ENCODE results near the gene NIM1K. TPM values are rescaled to one million over a fixed set of nuclear protein-coding genes. Genes with fewer than 3 reads are reported as not detected.

Gene NIM1K
- total and polyA plus RNA-seq, 2 of the 13 experiments (the other 11 are each of a cell fraction or from before 2014, with no cell fraction given), result 0.04 TPM; not detected in 1

GRCh38 chr5:43273552-43273951 is 81.5 kb downstream of the NIM1K start (continued):
- TF ChIP-seq SKIL (CRISPR knock-in tag; IDR thresholded peaks at IDR 0.05; ENCODE audit: borderline replicate concordance), result no peak
- no peak for TF ChIP-seq ZNF205 (CRISPR knock-in tag; IDR thresholded peaks at IDR 0.05)
- no peak for TF ChIP-seq ZNF142 (CRISPR knock-in tag; IDR thresholded peaks at IDR 0.05)
- TF ChIP-seq ZNF441 (CRISPR knock-in tag; IDR thresholded peaks at IDR 0.05; ENCODE audit: borderline replicate concordance), result no peak
